ENCODE measurements around the gene TOP2A. TPM values are rescaled to one million over a fixed set of nuclear protein-coding genes. Genes with fewer than 3 reads are reported as not detected.

TOP2A gene
- total and polyA plus RNA-seq, 9 of the 15 experiments (the other 6 are each of a cell fraction or from before 2014, with no cell fraction given): 133 to 347 (median 259) TPM

DNA sequence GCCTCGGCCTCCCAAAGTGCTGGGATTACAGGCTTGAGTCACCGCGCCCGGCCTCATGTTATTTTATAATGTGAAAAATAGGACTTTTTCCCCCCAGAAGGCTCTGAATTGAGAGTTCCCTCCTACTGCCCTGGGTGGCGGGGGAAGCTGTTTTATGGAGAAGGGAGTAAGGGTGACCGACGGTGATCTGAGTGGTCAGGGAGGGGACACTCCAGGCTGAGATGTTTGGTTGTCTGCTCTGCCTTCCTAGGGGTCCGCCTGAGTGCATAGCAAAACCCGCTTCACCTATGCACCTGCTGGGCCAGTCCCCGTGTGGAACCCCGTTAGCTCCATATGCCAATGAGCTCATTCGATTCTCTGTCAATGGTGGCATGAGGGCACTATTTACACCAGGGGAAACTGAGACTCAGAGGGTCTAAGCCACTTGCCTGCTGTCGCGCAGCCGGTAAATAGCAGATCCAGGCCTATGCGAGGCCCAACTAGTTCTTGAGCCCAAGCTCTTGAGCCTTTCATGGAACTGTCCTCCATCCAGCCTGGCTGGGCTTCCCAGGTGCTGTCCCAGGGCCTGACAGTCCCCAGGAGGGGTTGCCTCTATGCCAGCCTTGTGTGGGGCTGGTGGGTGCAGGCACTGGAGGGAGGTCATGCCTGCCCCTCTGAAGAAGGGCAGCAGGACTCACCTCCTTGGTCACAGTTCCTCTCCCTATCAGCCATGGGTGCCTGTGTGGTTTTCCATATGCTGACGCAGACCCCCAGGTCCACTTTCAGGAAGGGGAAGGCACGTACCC is 51.4 kb downstream of the TOP2A start:
- no peaks in the 10 kb centered on the region for H3K27me3 ChIP-seq (ENCODE audit: control insufficient read depth in 2 of 2, insufficient read depth in 2 of 2, low read length in 2 of 2)
- no peak overlapping the region for H3K4me3 ChIP-seq
- intact Hi-C loops (cut with micrococcal nuclease): loop anchor here (10.0 kb wide), 1 partner anchor 109 kb away; no protein-coding TSS in a partner anchor
- no peak overlapping the region for H2AFZ ChIP-seq (ENCODE audit: low read depth, low read length)
- CTCF ChIA-PET (ENCODE audit: low intra/inter-chr PET ratio): interaction anchor here (0.8 kb wide), 1 partner anchor 84 kb away, joined by 3 read pairs; no protein-coding TSS in a partner anchor
- no peak overlapping the region for H3K27ac ChIP-seq (ENCODE audit: extremely low read depth, low read depth, low read length)
- H3K79me2 ChIP-seq (ENCODE audit: control insufficient read depth, insufficient read depth, low read length): peaks cover 7% of the 10 kb centered on the region; the same call in 2 of the 3 replicates
- TF ChIP-seq WHSC1 (IDR thresholded peaks at IDR 0.05; ENCODE audit: low read length) (no peak), STAT5A (IDR thresholded peaks at IDR 0.05; ENCODE audit: borderline replicate concordance, low read length) (no peak), CREB3L1 (IDR thresholded peaks at IDR 0.05; ENCODE audit: borderline replicate concordance, low read depth) (no peak), ZNF212 (CRISPR knock-in tag; IDR thresholded peaks at IDR 0.05) (no peak), KLF13 (tag; IDR thresholded peaks at IDR 0.05; ENCODE audit: borderline replicate concordance, low read depth) (no peak), ZNF830 (CRISPR knock-in tag; IDR thresholded peaks at IDR 0.05) (no peak), ADNP (tag; IDR thresholded peaks at IDR 0.05) (no peak), AFF1 (IDR thresholded peaks at IDR 0.05; ENCODE audit: low read depth in 1 of 2, partially characterized antibody in 2 of 2) (no peak), PHF20 (IDR thresholded peaks at IDR 0.05; ENCODE audit: partially characterized antibody) (no peak), SNAPC5 (CRISPR knock-in tag; IDR thresholded peaks at IDR 0.05) (no peak), ZEB2 (IDR thresholded peaks at IDR 0.05) (no peak), TSC22D4 (tag; IDR thresholded peaks at IDR 0.05) (no peak), ZSCAN29 (IDR thresholded peaks at IDR 0.05) (no peak), TCFL5 (CRISPR knock-in tag; conservative IDR thresholded peaks at IDR 0.05) (no peak), KLF6 (CRISPR knock-in tag; IDR thresholded peaks at IDR 0.05; ENCODE audit: borderline replicate concordance) (no peak)
- TF ChIP-seq, protein P1, sequence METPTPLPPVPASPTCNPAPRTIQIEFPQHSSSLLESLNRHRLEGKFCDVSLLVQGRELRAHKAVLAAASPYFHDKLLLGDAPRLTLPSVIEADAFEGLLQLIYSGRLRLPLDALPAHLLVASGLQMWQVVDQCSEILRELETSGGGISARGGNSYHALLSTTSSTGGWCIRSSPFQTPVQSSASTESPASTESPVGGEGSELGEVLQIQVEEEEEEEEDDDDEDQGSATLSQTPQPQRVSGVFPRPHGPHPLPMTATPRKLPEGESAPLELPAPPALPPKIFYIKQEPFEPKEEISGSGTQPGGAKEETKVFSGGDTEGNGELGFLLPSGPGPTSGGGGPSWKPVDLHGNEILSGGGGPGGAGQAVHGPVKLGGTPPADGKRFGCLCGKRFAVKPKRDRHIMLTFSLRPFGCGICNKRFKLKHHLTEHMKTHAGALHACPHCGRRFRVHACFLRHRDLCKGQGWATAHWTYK (CRISPR knock-in tag; IDR thresholded peaks at IDR 0.05): no peak
- H3K9me1 ChIP-seq (ENCODE audit: control insufficient read depth, insufficient read depth, low read length): no peaks in the 10 kb centered on the region
- no TSS peak for BruUV-seq (replicated peaks)
- no peaks in the 10 kb centered on the region for H3K36me3 ChIP-seq (ENCODE audit: control insufficient read depth, insufficient read depth, low read length)
- peaks cover 3 to 42% of the 10 kb centered on the region in 2 experiments; a peak in 3 of 5 replicates for H3K4me1 ChIP-seq (replicated peaks in 1 of 2; ENCODE audit: control insufficient read depth in 2 of 2, insufficient read depth in 2 of 2, low read length in 2 of 2)
- no peaks in the 10 kb centered on the region for H4K20me1 ChIP-seq (replicated peaks; ENCODE audit: control insufficient read depth, insufficient read depth, low read length)
- no peaks in the 10 kb centered on the region for H3K9me3 ChIP-seq (replicated peaks; ENCODE audit: control insufficient read depth, insufficient read depth, low read depth, low read length)
- 79% methylated on average over 17 of the region's 18 CpGs for WGBS (ENCODE audit: insufficient coverage, low coverage, missing lambda C conversion rate)
- ATAC-seq (no peak), FAIRE-seq (no peak), DNase-seq (ENCODE audit: extremely low read depth in 1 of 4, low spot score in 3 of 4) (peak in 2 of 4 experiments; percentile 4)
- POLR2A ChIA-PET: interaction anchor here (0.5 to 1.2 kb wide), 6 partner anchors 9 to 202 kb away, joined by 3 to 5 read pairs (median 4); no protein-coding TSS in a partner anchor
- H3K4me2 ChIP-seq (ENCODE audit: insufficient read depth, low read length): no peak overlapping the region
- peak overlapping the region in 1 of 2 experiments; percentile 84; a peak in 2 of 4 replicates for H3K9ac ChIP-seq (ENCODE audit: insufficient read depth in 1 of 2, low read depth in 2 of 2, low read length in 2 of 2)
- in situ Hi-C loops (cut with MboI): no loop called here
